ENCODE results near the gene RREB1.

DNA sequence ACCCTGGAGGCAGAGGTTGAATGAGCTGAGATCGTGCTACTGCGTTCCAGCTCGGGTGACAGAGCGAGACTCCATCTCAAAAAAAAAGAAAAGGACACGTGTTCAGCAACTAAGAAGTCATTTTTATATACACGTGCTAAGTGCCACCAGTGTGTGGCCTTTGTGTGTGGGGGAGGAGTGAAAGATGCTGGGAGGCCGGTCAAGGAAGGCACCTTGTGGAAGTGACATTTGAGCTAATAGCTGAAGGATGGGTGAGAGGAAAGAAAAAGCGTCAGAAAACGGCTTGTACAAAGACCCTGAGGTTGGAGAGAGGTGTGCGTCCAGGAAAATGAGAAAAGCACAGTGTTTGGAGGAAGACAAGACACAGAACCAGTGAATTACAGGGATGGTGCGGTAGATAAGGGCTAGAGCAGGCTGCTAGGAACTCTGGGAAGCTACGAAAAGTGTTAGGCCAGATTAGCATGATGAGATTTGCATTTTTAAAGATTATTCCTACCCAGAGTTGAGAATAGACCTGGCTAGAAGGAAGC, 11.6 kb downstream of the RREB1 start:
- TF ChIP-seq, protein P1, sequence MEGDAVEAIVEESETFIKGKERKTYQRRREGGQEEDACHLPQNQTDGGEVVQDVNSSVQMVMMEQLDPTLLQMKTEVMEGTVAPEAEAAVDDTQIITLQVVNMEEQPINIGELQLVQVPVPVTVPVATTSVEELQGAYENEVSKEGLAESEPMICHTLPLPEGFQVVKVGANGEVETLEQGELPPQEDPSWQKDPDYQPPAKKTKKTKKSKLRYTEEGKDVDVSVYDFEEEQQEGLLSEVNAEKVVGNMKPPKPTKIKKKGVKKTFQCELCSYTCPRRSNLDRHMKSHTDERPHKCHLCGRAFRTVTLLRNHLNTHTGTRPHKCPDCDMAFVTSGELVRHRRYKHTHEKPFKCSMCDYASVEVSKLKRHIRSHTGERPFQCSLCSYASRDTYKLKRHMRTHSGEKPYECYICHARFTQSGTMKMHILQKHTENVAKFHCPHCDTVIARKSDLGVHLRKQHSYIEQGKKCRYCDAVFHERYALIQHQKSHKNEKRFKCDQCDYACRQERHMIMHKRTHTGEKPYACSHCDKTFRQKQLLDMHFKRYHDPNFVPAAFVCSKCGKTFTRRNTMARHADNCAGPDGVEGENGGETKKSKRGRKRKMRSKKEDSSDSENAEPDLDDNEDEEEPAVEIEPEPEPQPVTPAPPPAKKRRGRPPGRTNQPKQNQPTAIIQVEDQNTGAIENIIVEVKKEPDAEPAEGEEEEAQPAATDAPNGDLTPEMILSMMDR (tag by site-specific recombination; IDR thresholded peaks at IDR 0.05), result no peak
- TF ChIP-seq ZNF274 (IDR thresholded peaks at IDR 0.05; ENCODE audit: low read length) (no peak), ZNF274 (tag by site-specific recombination; IDR thresholded peaks at IDR 0.05; ENCODE audit: borderline replicate concordance) (no peak), ZBTB8A (tag by site-specific recombination; IDR thresholded peaks at IDR 0.05) (no peak), KLF16 (tag by site-specific recombination; IDR thresholded peaks at IDR 0.05) (no peak), ZNF785 (tag by site-specific recombination; IDR thresholded peaks at IDR 0.05) (no peak), KLF9 (tag by site-specific recombination; IDR thresholded peaks at IDR 0.05; ENCODE audit: low read depth) (no peak), ZBTB48 (tag by site-specific recombination; IDR thresholded peaks at IDR 0.05) (no peak), SP7 (tag by site-specific recombination; IDR thresholded peaks at IDR 0.05) (no peak), ZNF138 (tag by site-specific recombination; IDR thresholded peaks at IDR 0.05; ENCODE audit: borderline replicate concordance) (no peak), ZNF777 (tag by site-specific recombination; IDR thresholded peaks at IDR 0.05; ENCODE audit: borderline replicate concordance) (no peak)
- TF ChIP-seq, protein P2, sequence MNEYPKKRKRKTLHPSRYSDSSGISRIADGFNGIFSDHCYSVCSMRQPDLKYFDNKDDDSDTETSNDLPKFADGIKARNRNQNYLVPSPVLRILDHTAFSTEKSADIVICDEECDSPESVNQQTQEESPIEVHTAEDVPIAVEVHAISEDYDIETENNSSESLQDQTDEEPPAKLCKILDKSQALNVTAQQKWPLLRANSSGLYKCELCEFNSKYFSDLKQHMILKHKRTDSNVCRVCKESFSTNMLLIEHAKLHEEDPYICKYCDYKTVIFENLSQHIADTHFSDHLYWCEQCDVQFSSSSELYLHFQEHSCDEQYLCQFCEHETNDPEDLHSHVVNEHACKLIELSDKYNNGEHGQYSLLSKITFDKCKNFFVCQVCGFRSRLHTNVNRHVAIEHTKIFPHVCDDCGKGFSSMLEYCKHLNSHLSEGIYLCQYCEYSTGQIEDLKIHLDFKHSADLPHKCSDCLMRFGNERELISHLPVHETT (tag by site-specific recombination; IDR thresholded peaks at IDR 0.05), result no peak
- TF ChIP-seq, protein P3, sequence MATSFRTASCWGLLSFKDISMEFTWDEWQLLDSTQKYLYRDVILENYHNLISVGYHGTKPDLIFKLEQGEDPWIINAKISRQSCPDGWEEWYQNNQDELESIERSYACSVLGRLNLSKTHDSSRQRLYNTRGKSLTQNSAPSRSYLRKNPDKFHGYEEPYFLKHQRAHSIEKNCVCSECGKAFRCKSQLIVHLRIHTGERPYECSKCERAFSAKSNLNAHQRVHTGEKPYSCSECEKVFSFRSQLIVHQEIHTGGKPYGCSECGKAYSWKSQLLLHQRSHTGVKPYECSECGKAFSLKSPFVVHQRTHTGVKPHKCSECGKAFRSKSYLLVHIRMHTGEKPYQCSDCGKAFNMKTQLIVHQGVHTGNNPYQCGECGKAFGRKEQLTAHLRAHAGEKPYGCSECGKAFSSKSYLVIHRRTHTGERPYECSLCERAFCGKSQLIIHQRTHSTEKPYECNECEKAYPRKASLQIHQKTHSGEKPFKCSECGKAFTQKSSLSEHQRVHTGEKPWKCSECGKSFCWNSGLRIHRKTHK (tag by site-specific recombination; IDR thresholded peaks at IDR 0.05), result no peak
- TF ChIP-seq, protein P4, sequence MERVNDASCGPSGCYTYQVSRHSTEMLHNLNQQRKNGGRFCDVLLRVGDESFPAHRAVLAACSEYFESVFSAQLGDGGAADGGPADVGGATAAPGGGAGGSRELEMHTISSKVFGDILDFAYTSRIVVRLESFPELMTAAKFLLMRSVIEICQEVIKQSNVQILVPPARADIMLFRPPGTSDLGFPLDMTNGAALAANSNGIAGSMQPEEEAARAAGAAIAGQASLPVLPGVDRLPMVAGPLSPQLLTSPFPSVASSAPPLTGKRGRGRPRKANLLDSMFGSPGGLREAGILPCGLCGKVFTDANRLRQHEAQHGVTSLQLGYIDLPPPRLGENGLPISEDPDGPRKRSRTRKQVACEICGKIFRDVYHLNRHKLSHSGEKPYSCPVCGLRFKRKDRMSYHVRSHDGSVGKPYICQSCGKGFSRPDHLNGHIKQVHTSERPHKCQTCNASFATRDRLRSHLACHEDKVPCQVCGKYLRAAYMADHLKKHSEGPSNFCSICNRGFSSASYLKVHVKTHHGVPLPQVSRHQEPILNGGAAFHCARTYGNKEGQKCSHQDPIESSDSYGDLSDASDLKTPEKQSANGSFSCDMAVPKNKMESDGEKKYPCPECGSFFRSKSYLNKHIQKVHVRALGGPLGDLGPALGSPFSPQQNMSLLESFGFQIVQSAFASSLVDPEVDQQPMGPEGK (tag by site-specific recombination; IDR thresholded peaks at IDR 0.05), result no peak
